Stimulated activated CD8-positive, alpha-beta memory T cell treated with anti-CD3 and anti-CD28 coated beads, Interleukin-4, amount 100 ng/mL, for 1 hour (primary cell): Measurements from ENCODE around the gene NUAK1.
"Not testable (repeated sequence)": the region's sequence is repeated elsewhere in the genome, so short reads cannot be mapped to it uniquely, and the experiment has no call there.

ENCODE experiments used
- DNase-seq, 2 donors: peaks; one replicate each; pipeline ENCODE4 v3.0.0-alpha.2; 2020; ENCODE audit warnings: low read depth in 2 of 2, low spot score in 1 of 2

The NUAK1 gene

GRCh38 chr12:106147956-106148355, 9.2 kb upstream of the NUAK1 start:
- DNase-seq = no peak

GRCh38 chr12:106146987-106147386, 8.2 kb upstream of the NUAK1 start:
- no peak for DNase-seq

GRCh38 chr12:106145539-106146447, 7.0 kb upstream of the NUAK1 start:
- no peak for DNase-seq

- DNase-seq = no peak
Measured at GRCh38 chr12:106144847-106145246, 6.1 kb upstream of the NUAK1 start.

GRCh38 chr12:106142591-106143261, 4.0 kb upstream of the NUAK1 start:
- no peak for DNase-seq

- DNase-seq = not testable (repeated sequence)
Measured at GRCh38 chr12:106141920-106142319, 3.2 kb upstream of the NUAK1 start.

GRCh38 chr12:106141452-106141851, 2.7 kb upstream of the NUAK1 start:
- no peak for DNase-seq

- DNase-seq = no peak
Measured at GRCh38 chr12:106141003-106141402, 2.2 kb upstream of the NUAK1 start.

GRCh38 chr12:106140223-106140986, 1.7 kb upstream of the NUAK1 start:
- no peak for DNase-seq

- DNase-seq = no peak
Measured at GRCh38 chr12:106139422-106140171, 843 bp upstream of the NUAK1 start.

GRCh38 chr12:106138357-106138632, 459 bp downstream of the NUAK1 start:
- DNase-seq = no peak

- no peak for DNase-seq
Measured at GRCh38 chr12:106137530-106138356, 1.0 kb downstream of the NUAK1 start.

GRCh38 chr12:106136263-106136662, 2.5 kb downstream of the NUAK1 start:
- DNase-seq = peak; percentile 44 to 45

GRCh38 chr12:106135781-106136180, 3.0 kb downstream of the NUAK1 start:
- DNase-seq = no peak

- DNase-seq = no peak
Measured at GRCh38 chr12:106135075-106135474, 3.7 kb downstream of the NUAK1 start.

- DNase-seq = no peak
Measured at GRCh38 chr12:106134294-106134949, 4.3 kb downstream of the NUAK1 start.

GRCh38 chr12:106133136-106134087, 5.3 kb downstream of the NUAK1 start:
- DNase-seq = no peak
